HFFc6 (cell line): Measurements from ENCODE around the gene GRAMD1B. TPM values are rescaled to one million over a fixed set of nuclear protein-coding genes. Genes with fewer than 3 reads are reported as not detected.
A peak's percentile ranks its signal among the peaks of the same experiment; 100 is the strongest.

ENCODE experiments used
- DNase-seq: peaks from one replicate; pipeline ENCODE4 v3.0.0-alpha.2; 2018
- H3K27ac Mint-ChIP-seq: 2 replicates; pipeline ENCODE4 v1.8.0; 2020; ENCODE audit warnings: mild to moderate bottlenecking, mixed read lengths
- H3K27me3 Mint-ChIP-seq: 2 replicates; pipeline ENCODE4 v1.8.0; 2021; ENCODE audit warnings: mild to moderate bottlenecking, moderate library complexity, mixed read lengths; ENCODE audit not compliant: insufficient read depth
- H3K36me3 Mint-ChIP-seq: 2 replicates; pipeline ENCODE4 v1.8.0; 2021; ENCODE audit warnings: low read depth, mixed read lengths
- H3K4me1 Mint-ChIP-seq: 2 replicates; pipeline ENCODE4 v1.8.0; 2020; ENCODE audit warnings: low read depth, mixed read lengths
- H3K4me3 Mint-ChIP-seq: 2 replicates; pipeline ENCODE4 v1.8.0; 2020; ENCODE audit warnings: mild to moderate bottlenecking, moderate library complexity, mixed read lengths
- H3K9me3 Mint-ChIP-seq: 2 replicates; pipeline ENCODE4 v1.8.0; 2020; ENCODE audit warnings: mild to moderate bottlenecking, mixed read lengths
- CTCF ChIP-seq: fragments of 200-600 bp; sonication (generic); IDR thresholded peaks from 2 replicates; pipeline ENCODE4 v1.5.0; 2021; ENCODE audit warnings: antibody characterized with exemption, mild to moderate bottlenecking
- total RNA-seq, 6 experiments: library from RNA; stranded (reverse); fragmentation: NEBNext Ultra II Directional; extraction: Animal tissue kit (Norgen Biotek cat#: 25700); gene quantifications; 2 replicates in 1 of 6; 3 replicates in 5 of 6; pipeline ENCODE4 v1.2.3, GENCODE V29; 2021

GRAMD1B gene
- total RNA-seq, 6 experiments from 2014 or later = 46.1 to 54.5 (median 51.3) TPM

- no peak for TF ChIP-seq CTCF
- Mint-ChIP-seq H3K36me3 (0 out of 2 replicates have a peak, but pooled peaks cover 2% of the 10 kb centered on the region), H3K4me3 (peak overlapping the region; percentile 82), H3K27me3 (no peaks in the 10 kb centered on the region; the same call in 1 of the 2 replicates), H3K27ac (peak overlapping the region; percentile 87), H3K9me3 (no peaks in the 10 kb centered on the region), H3K4me1 (peaks cover 62% of the 10 kb centered on the region)
- peak; percentile 81 for DNase-seq
These were observed 129.9 kb downstream of the GRAMD1B start for GRCh38 chr11:123560006-123560405.

GRCh38 chr11:123561431-123561800, 131.3 kb downstream of the GRAMD1B start:
- no peak for TF ChIP-seq CTCF
- H3K4me1 Mint-ChIP-seq = peaks cover 59% of the 10 kb centered on the region
- no peaks in the 10 kb centered on the region; the same call in 1 of the 2 replicates for H3K27me3 Mint-ChIP-seq
- peak overlapping the region; percentile 90; the same call in 1 of the 2 replicates for H3K27ac Mint-ChIP-seq
- no peak overlapping the region for H3K4me3 Mint-ChIP-seq
- no peaks in the 10 kb centered on the region for H3K9me3 Mint-ChIP-seq
- no peaks in the 10 kb centered on the region for H3K36me3 Mint-ChIP-seq
- DNase-seq = no peak

- peaks cover 60% of the 10 kb centered on the region for H3K4me1 Mint-ChIP-seq
- no peak overlapping the region for H3K27ac Mint-ChIP-seq
- H3K27me3 Mint-ChIP-seq = no peaks in the 10 kb centered on the region; the same call in 1 of the 2 replicates
- no peak for TF ChIP-seq CTCF
- H3K4me3 Mint-ChIP-seq = no peak overlapping the region
- no peaks in the 10 kb centered on the region for H3K9me3 Mint-ChIP-seq
- H3K36me3 Mint-ChIP-seq = no peaks in the 10 kb centered on the region; the same call in 1 of the 2 replicates
- DNase-seq = no peak
These were observed 132.1 kb downstream of the GRAMD1B start for GRCh38 chr11:123562158-123562557.

GRCh38 chr11:123562829-123563228, 132.8 kb downstream of the GRAMD1B start:
- H3K36me3 Mint-ChIP-seq = no peaks in the 10 kb centered on the region; the same call in 1 of the 2 replicates
- H3K4me3 Mint-ChIP-seq = no peak overlapping the region
- no peak for DNase-seq
- H3K9me3 Mint-ChIP-seq = no peaks in the 10 kb centered on the region
- H3K27ac Mint-ChIP-seq = no peak overlapping the region; the same call in 1 of the 2 replicates
- peaks cover 60% of the 10 kb centered on the region for H3K4me1 Mint-ChIP-seq
- no peak for TF ChIP-seq CTCF
- H3K27me3 Mint-ChIP-seq = no peaks in the 10 kb centered on the region; the same call in 1 of the 2 replicates

GRCh38 chr11:123564221-123564620, 134.2 kb downstream of the GRAMD1B start:
- no peak for TF ChIP-seq CTCF
- H3K27ac Mint-ChIP-seq = no peak overlapping the region
- no peaks in the 10 kb centered on the region; the same call in 1 of the 2 replicates for H3K36me3 Mint-ChIP-seq
- DNase-seq = no peak
- H3K9me3 Mint-ChIP-seq = no peaks in the 10 kb centered on the region
- no peak overlapping the region for H3K4me3 Mint-ChIP-seq
- peaks cover 47% of the 10 kb centered on the region for H3K4me1 Mint-ChIP-seq
- H3K27me3 Mint-ChIP-seq = no peaks in the 10 kb centered on the region; the same call in 1 of the 2 replicates
